Brain microvascular endothelial cell (primary cell): ENCODE measurements around the gene ACACB.

Source experiments
- DNase-seq: peaks from one replicate; pipeline ENCODE4 v3.0.0-alpha.2; 2020
- H3K27ac ChIP-seq: fragments of 250-450 bp; sonication (Bioruptor Pico); 2 replicates; pipeline ENCODE4 v1.5.1; 2020; ENCODE audit warnings: mild to moderate bottlenecking, moderate library complexity
- H3K27me3 ChIP-seq: fragments of 250-450 bp; sonication (Bioruptor Pico); replicated peaks from 2 replicates; pipeline ENCODE4 v1.5.1; 2020; ENCODE audit warnings: mild to moderate bottlenecking
- H3K36me3 ChIP-seq: fragments of 250-450 bp; sonication (Bioruptor Pico); replicated peaks from 2 replicates; pipeline ENCODE4 v1.5.1; 2020; ENCODE audit warnings: mild to moderate bottlenecking
- H3K4me3 ChIP-seq: 2 replicates; pipeline ENCODE4 v1.5.1; 2011; ENCODE audit warnings: low read depth, mild to moderate bottlenecking, control low read depth, low read length, moderate library complexity
- in situ Hi-C: cut with HindIII; loops from 2 replicates; pipeline ENCODE4 v1.10.0; 2017; ENCODE audit warnings: low sequenced_read_pairs, low pct_ligation_motif_present
- TF ChIP-seq, protein P1 (sequence below): IDR thresholded peaks from 2 replicates; pipeline ENCODE4 v1.5.1; 2011; ENCODE audit warnings: low read depth, mild to moderate bottlenecking, moderate library complexity, low read length, control low read depth, inconsistent platforms; ENCODE audit errors: missing control alignments

ACACB gene

DNA sequence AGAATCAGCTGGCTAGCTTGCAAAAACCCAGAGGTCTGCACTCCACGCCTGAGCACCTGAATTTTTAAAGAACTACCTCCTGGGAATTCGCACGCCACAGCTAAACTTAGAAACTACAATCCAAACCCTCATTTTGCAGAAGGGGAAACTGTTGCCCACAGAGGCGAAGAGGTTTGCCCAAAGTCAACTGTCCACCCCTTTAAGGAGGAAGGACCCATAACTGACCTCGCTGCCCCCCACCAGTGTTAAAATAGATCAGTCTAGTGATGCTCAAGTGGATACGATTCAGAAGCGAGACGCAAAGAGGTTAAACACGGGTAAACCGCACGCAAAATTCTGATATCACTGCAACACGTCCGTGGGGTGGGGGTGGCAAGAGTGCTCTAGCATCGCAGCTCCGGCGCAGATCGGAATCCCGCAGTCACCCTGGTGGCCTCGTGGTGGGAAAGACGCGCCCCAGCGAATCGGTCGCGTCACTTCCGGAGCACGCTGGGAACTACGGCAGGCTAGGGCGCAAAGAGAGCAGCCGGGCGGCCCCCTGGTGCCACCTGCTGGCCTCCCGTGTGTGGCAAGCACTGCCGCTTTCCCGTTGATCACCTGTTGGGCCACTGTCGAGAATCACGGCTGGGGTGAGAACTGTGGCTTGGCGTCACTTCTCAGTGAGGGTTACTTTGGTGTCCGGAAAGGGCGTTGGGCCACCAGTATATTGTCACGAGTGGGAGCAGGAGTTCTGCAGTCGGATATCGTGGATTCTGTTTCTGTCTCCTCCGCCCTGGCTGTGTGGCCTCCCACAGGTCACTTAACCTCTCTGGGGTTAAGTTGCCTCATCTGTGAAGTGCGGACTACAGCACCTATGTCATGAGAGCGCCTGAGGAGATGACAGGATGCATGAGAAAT, 23.1 kb upstream of the ACACB start, which contains the start of gene ALKBH2:
Gene ALKBH2, minus strand, starts transcription at position 451 of the 897 bp plus-strand sequence. CDS start 686 bp downstream, outside the sequence.
- H3K27ac ChIP-seq = peak within 1 kb of the TSS; percentile 37
- TF ChIP-seq, protein P1, sequence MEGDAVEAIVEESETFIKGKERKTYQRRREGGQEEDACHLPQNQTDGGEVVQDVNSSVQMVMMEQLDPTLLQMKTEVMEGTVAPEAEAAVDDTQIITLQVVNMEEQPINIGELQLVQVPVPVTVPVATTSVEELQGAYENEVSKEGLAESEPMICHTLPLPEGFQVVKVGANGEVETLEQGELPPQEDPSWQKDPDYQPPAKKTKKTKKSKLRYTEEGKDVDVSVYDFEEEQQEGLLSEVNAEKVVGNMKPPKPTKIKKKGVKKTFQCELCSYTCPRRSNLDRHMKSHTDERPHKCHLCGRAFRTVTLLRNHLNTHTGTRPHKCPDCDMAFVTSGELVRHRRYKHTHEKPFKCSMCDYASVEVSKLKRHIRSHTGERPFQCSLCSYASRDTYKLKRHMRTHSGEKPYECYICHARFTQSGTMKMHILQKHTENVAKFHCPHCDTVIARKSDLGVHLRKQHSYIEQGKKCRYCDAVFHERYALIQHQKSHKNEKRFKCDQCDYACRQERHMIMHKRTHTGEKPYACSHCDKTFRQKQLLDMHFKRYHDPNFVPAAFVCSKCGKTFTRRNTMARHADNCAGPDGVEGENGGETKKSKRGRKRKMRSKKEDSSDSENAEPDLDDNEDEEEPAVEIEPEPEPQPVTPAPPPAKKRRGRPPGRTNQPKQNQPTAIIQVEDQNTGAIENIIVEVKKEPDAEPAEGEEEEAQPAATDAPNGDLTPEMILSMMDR = peak; percentile 98
- peak within 1 kb of the TSS; percentile 63 for H3K4me3 ChIP-seq
- DNase-seq = peak; percentile 89
- peaks cover 2% of the 10 kb centered on the region for H3K36me3 ChIP-seq
- in situ Hi-C loops = no loop called here
- H3K27me3 ChIP-seq = no peaks in the 10 kb centered on the region

DNA sequence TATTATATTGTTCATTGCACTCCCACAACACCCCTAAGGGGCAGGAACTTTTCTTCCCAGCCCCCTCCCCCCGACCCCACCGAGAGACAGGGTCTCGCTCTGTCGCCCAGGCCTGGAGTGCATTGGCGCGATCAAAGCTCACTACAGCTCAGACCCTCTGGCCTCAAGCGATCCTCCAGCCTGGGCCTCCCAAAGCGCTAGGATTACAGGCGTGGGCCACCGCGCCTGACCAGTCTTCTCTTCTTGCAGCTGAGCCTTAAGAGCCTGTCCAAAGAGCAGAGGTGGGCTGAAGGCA, 19.3 kb upstream of the ACACB start:
- no peaks in the 10 kb centered on the region for H3K27me3 ChIP-seq
- no peak overlapping the region for H3K27ac ChIP-seq
- in situ Hi-C loops = no loop called here
- H3K36me3 ChIP-seq = no peaks in the 10 kb centered on the region
- H3K4me3 ChIP-seq = peak overlapping the region; percentile 81
- DNase-seq = no peak
- TF ChIP-seq, protein P1 = no peak

DNA sequence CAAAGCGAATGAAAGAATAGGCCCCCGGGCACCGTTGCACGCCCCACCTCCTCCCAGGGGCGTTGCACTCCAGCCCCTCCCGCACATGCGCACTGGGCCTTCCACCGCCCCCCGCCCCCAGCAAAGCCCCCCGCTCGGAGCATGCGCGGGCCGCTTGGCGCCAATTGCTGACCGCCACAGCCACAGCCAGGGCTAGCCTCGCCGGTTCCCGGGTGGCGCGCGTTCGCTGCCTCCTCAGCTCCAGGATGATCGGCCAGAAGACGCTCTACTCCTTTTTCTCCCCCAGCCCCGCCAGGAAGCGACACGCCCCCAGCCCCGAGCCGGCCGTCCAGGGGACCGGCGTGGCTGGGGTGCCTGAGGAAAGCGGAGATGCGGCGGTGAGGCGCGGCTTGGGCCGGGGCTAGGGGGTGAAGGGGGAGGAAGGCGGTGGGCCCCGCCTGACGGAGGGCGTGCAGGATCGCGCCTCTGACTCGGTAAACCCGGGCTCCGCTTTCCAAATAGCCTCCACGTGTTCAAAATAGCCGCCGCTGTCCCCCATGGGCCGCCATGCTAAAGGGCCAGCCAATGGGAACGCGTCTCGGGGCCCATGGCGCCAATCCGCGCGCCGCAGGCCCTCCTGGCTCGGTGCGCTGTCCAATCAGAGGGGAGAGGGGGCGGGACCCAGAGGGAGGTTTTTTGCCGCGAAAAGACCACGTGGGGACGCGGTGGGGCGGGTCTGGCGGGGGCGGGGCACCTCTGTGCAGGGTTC, 18.8 kb upstream of the ACACB start, which contains the start of gene UNG:
Gene UNG, plus strand, starts transcription at position 163 of the 748 bp plus-strand sequence. Its CDS starts 83 bp downstream, at position 246.
- no peaks in the 10 kb centered on the region for H3K36me3 ChIP-seq
- TF ChIP-seq, protein P1 = no peak
- in situ Hi-C loops = no loop called here

DNA sequence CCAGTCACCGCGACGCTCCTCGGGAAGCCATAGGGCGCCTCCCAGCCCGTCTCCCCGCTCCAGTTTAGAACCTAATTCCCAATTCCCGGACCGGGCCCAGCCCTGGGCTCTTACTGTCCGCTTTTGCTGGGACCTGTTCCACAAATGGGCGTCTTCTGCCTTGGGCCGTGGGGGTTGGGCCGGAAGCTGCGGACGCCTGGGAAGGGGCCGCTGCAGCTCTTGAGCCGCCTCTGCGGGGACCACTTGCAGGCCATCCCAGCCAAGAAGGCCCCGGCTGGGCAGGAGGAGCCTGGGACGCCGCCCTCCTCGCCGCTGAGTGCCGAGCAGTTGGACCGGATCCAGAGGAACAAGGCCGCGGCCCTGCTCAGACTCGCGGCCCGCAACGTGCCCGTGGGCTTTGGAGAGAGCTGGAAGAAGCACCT, 18.2 kb upstream of the ACACB start:
- peak; percentile 34 for DNase-seq
- Histone ChIP-seq H3K4me3 (peak overlapping the region; percentile 81), H3K27me3 (no peaks in the 10 kb centered on the region), H3K27ac (peak overlapping the region; percentile 36), H3K36me3 (peaks cover 2% of the 10 kb centered on the region)
- TF ChIP-seq, protein P1 = no peak
- in situ Hi-C loops = no loop called here

More for the DNA sequence above, 18.8 kb upstream of the ACACB start, which contains the start of gene UNG:
- peak; percentile 94 for DNase-seq
- Histone ChIP-seq H3K4me3 (peak within 1 kb of the TSS; percentile 81), H3K27me3 (no peaks in the 10 kb centered on the region), H3K27ac (peak within 1 kb of the TSS; percentile 36)

DNA sequence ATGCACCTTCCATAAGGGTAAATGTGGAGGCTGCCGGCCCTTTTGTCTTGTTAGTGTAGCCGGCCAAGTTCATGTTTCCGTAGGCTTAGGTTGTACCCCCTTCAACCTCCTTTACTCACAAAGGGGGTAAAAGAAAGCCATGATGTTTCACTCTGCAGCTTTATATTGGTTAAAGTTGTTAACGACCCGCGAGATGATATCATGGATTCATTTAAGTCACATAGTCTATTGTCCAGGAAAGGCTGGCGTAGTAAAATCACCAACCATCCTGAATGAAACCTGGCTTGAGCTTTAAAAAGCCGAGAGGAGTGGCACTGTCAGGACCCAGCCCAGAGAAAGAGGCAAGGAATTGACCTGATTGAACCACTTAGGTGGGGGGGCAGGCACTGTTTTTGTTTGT, 17.7 kb upstream of the ACACB start:
- H3K4me3 ChIP-seq = peak overlapping the region; percentile 81
- no peaks in the 10 kb centered on the region for H3K27me3 ChIP-seq
- TF ChIP-seq, protein P1 = no peak
- in situ Hi-C loops = no loop called here
- H3K36me3 ChIP-seq = peaks cover 4% of the 10 kb centered on the region
- no peak for DNase-seq
- H3K27ac ChIP-seq = peak overlapping the region; percentile 36
